Endothelial cell of umbilical vein (primary cell): ENCODE data around the gene ARRDC1. TPM values are rescaled to one million over a fixed set of nuclear protein-coding genes. Genes with fewer than 3 reads are reported as not detected.

Experiments used
- BruUV-seq: library from RNA; stranded (reverse); fragments of 400-500 nt; replicated peaks from 2 replicates; lab custom pipeline; 2021; lab: Mats Ljungman, UMichigan
- CTCF ChIA-PET: fragments of 300-600, 350-600 bp; sonication (Branson Sonifier 250); formaldehyde crosslinking; loops from one replicate; lab custom pipeline; 2021; ENCODE audit warnings: antibody characterized with exemption, inconsistent platforms; lab: Charles Lee
- POLR2A ChIA-PET: fragments of 300-600, 350-600 bp; sonication (Branson Sonifier 250); formaldehyde crosslinking; loops from one replicate; lab custom pipeline; 2021; ENCODE audit warnings: antibody characterized with exemption, inconsistent platforms; lab: Charles Lee
- DNase-seq: peaks from one replicate; pipeline ENCODE4 v3.0.0-alpha.2; 2011; ENCODE audit warnings: low read depth, low spot score
- FAIRE-seq: peaks from 2 replicates; lab custom pipeline; 2011; peaks lifted over from hg19 to GRCh38; lab: Jason Lieb, UNC
- H2AFZ ChIP-seq: 2 replicates; pipeline ENCODE4 v1.6.0; 2012; ENCODE audit warnings: low read depth, low read length, control low read depth, inconsistent platforms
- H3K27ac ChIP-seq: 2 replicates; pipeline ENCODE4 v1.5.1; 2011; ENCODE audit warnings: low read depth, mild to moderate bottlenecking, control low read depth, low read length, moderate library complexity; ENCODE audit not compliant: insufficient read depth
- H3K27me3 ChIP-seq, 2 experiments: 2 replicates each; pipeline versions ENCODE4 v1.6.0 to v1.6.1; 2011; ENCODE audit warnings: low read length in 2 of 2, mixed read lengths in 1 of 2; ENCODE audit not compliant: control insufficient read depth in 2 of 2, insufficient read depth in 2 of 2
- H3K36me3 ChIP-seq, 2 experiments: 2 replicates in 1 of 2; 3 replicates in 1 of 2; pipeline ENCODE4 v1.5.1; 2011; ENCODE audit warnings: low read length in 2 of 2, mild to moderate bottlenecking in 1 of 2, moderate library complexity in 1 of 2; ENCODE audit not compliant: control insufficient read depth in 2 of 2, insufficient read depth in 2 of 2; ENCODE audit errors: extremely low read depth in 1 of 2
- H3K4me1 ChIP-seq: 3 replicates; pipeline ENCODE4 v1.5.1; 2011; ENCODE audit warnings: mild to moderate bottlenecking, low read length; ENCODE audit not compliant: control insufficient read depth, insufficient read depth; ENCODE audit errors: extremely low read depth
- H3K4me2 ChIP-seq: 2 replicates; pipeline ENCODE4 v1.6.1; 2011; ENCODE audit warnings: low read length, control low read depth, mixed read lengths; ENCODE audit not compliant: insufficient read depth
- H3K4me3 ChIP-seq, 3 experiments: fragments of 200-600 bp in 1 of 3; sonication (generic), shearing (Covaris generic) in 1 of 3; replicated peaks in 1 of 3; 2 replicates each; pipeline ENCODE4 v1.5.1; 2011 to 2016; ENCODE audit warnings: control low read depth in 3 of 3, low read length in 3 of 3, mild to moderate bottlenecking in 2 of 3, inconsistent platforms in 1 of 3, low read depth in 1 of 3, moderate library complexity in 1 of 3; ENCODE audit not compliant: insufficient read depth in 1 of 3
- H3K79me2 ChIP-seq: 2 replicates; pipeline ENCODE4 v1.6.0; 2012; ENCODE audit warnings: low read length, inconsistent platforms; ENCODE audit not compliant: control insufficient read depth, insufficient read depth
- H3K9ac ChIP-seq: replicated peaks from 2 replicates; pipeline ENCODE3; 2011; ENCODE audit warnings: low read length, control low read depth; ENCODE audit not compliant: insufficient read depth; ENCODE audit errors: extremely low read depth
- H3K9me1 ChIP-seq: replicated peaks from 3 replicates; pipeline ENCODE4 v1.6.0; 2011; ENCODE audit warnings: mild to moderate bottlenecking, low read length; ENCODE audit not compliant: control insufficient read depth, insufficient read depth; ENCODE audit errors: extremely low read depth
- H3K9me3 ChIP-seq: replicated peaks from 2 replicates; pipeline ENCODE4 v1.5.1; 2012; ENCODE audit warnings: low read length, inconsistent platforms; ENCODE audit not compliant: control insufficient read depth, insufficient read depth
- H4K20me1 ChIP-seq: replicated peaks from 2 replicates; pipeline ENCODE3; 2011; ENCODE audit warnings: mild to moderate bottlenecking, low read length; ENCODE audit not compliant: control insufficient read depth, insufficient read depth; ENCODE audit errors: extremely low read depth
- CTCF ChIP-seq, 2 donors: IDR thresholded peaks; 1 replicate in 1 of 2; 2 replicates in 1 of 2; pipeline ENCODE4 v1.5.1; 2011; ENCODE audit warnings: low read length in 2 of 2, mild to moderate bottlenecking in 2 of 2, moderate library complexity in 2 of 2, control low read depth in 1 of 2, inconsistent platforms in 1 of 2, low read depth in 1 of 2; ENCODE audit not compliant: insufficient read depth in 1 of 2; ENCODE audit errors: extremely low read depth in 1 of 2
- EZH2 ChIP-seq: IDR thresholded peaks from 2 replicates; pipeline ENCODE4 v1.6.1; 2012; ENCODE audit warnings: borderline replicate concordance, low read depth, mild to moderate bottlenecking, moderate library complexity, low read length, inconsistent platforms; ENCODE audit not compliant: severe bottlenecking
- FOS ChIP-seq: IDR thresholded peaks from 2 replicates; pipeline ENCODE4 v1.6.1; 2011; ENCODE audit warnings: mild to moderate bottlenecking, low read length, moderate library complexity, borderline replicate concordance; ENCODE audit not compliant: insufficient read depth
- GATA2 ChIP-seq: IDR thresholded peaks from 2 replicates; pipeline ENCODE4 v1.7.0; 2011; ENCODE audit warnings: low read depth, mild to moderate bottlenecking, moderate library complexity, mixed read lengths, low read length; ENCODE audit not compliant: insufficient read length, insufficient read depth
- JUN ChIP-seq: IDR thresholded peaks from 2 replicates; pipeline ENCODE4 v1.6.1; 2011; ENCODE audit warnings: borderline replicate concordance, low read depth; ENCODE audit not compliant: insufficient read length, insufficient read depth
- MYC ChIP-seq: IDR thresholded peaks from one replicate; pipeline ENCODE4 v1.6.1; 2011; ENCODE audit warnings: mild to moderate bottlenecking, low read depth, low read length
- POLR2A ChIP-seq: IDR thresholded peaks from 2 replicates; pipeline ENCODE4 v1.6.1; 2012; ENCODE audit warnings: low read depth, mild to moderate bottlenecking, control low read depth, low read length
- POLR2AphosphoS5 ChIP-seq: IDR thresholded peaks from 2 replicates; pipeline ENCODE4 v1.6.1; 2012; ENCODE audit warnings: low read depth, mild to moderate bottlenecking, control low read depth, low read length, moderate library complexity; ENCODE audit not compliant: insufficient read depth
- dilution Hi-C: fragments of 300-500 bp; cut with MboI; formaldehyde crosslinking; loops from one replicate; pipeline ENCODE4 v1.15.0; 2019; ENCODE audit warnings: low sequenced_read_pairs; ENCODE audit not compliant: extremely low pct_ligation_motif_present
- intact Hi-C: fragments of 100-400 bp; cut with micrococcal nuclease; formaldehyde crosslinking; loops from one replicate; pipeline ENCODE4 v1.10.0; 2022
- polyA plus RNA-seq, 4 experiments: library from polyadenylated mRNA; depleted of rRNA in 3 of 4; stranded (reverse) in 3 of 4; unstranded in 1 of 4; fragments of >200 nt; gene quantifications; 2 replicates each; pipeline versions ENCODE4 v1.2.1 to v1.2.3, GENCODE V29; 2011 to 2012; ENCODE audit warnings: missing spikeins in 1 of 4
- total RNA-seq: library from RNA; stranded (reverse); gene quantifications from 2 replicates; pipeline ENCODE4 v1.2.3, GENCODE V29; 2021
- TF ChIP-seq, protein P1 (sequence below): IDR thresholded peaks from 2 replicates; pipeline ENCODE4 v1.6.1; 2011; ENCODE audit not compliant: insufficient read depth, insufficient read length

Gene ARRDC1
- total and polyA plus RNA-seq, 2 donors (not counting 3 experiments of a cell fraction or from before 2014, with no cell fraction given): 22.5 to 51.0 TPM

GRCh38 chr9:137660144-137660543 lies 54.7 kb downstream of the ARRDC1 start:
- H3K4me2 ChIP-seq: no peak overlapping the region
- H3K36me3 ChIP-seq: no peaks in the 10 kb centered on the region
- no peaks in the 10 kb centered on the region for H3K4me1 ChIP-seq
- no peaks in the 10 kb centered on the region for H4K20me1 ChIP-seq
- dilution Hi-C loops (no loop called here), intact Hi-C loops (no loop called here)
- ChIA-PET CTCF (interaction anchor here (2.6 kb wide), 1 partner anchor 13 kb away, joined by 12 read pairs; no protein-coding TSS in a partner anchor), POLR2A (no interaction called here)
- DNase-seq (no peak), FAIRE-seq (no peak)
- H3K27ac ChIP-seq: no peak overlapping the region
- TF ChIP-seq GATA2: no peak
- TF ChIP-seq FOS: no peak
- no peak for TF ChIP-seq JUN
- no peak for TF ChIP-seq POLR2A
- TF ChIP-seq POLR2AphosphoS5: no peak
- no peak for TF ChIP-seq CTCF (IDR thresholded peaks at IDR 0.05; ENCODE audit: extremely low read depth in 1 of 2, insufficient read depth in 1 of 2, low read depth in 1 of 2, low read length in 2 of 2)
- TF ChIP-seq, protein P1, sequence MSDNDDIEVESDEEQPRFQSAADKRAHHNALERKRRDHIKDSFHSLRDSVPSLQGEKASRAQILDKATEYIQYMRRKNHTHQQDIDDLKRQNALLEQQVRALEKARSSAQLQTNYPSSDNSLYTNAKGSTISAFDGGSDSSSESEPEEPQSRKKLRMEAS: no peak
- no peak for TF ChIP-seq MYC
- no peak for TF ChIP-seq EZH2
- no peak overlapping the region for H2AFZ ChIP-seq
- H3K9ac ChIP-seq: no peak overlapping the region
- H3K9me3 ChIP-seq: no peaks in the 10 kb centered on the region
- H3K27me3 ChIP-seq: no peaks in the 10 kb centered on the region
- H3K9me1 ChIP-seq: no peaks in the 10 kb centered on the region
- H3K79me2 ChIP-seq: peaks cover 64% of the 10 kb centered on the region
- BruUV-seq: no TSS peak
- H3K4me3 ChIP-seq: no peak overlapping the region
